Parathyroid adenoma (tissue), 2 donors: ENCODE data around the gene ROBO1.

Experiments used
- H2AFZ ChIP-seq: fragments of 300-600 bp; sonication (generic); one replicate; pipeline ENCODE4 v1.7.0; 2017; ENCODE audit warnings: antibody characterized with exemption, mild to moderate bottlenecking
- H3K27ac ChIP-seq: fragments of 300-600 bp; sonication (generic); one replicate; pipeline ENCODE4 v1.7.0; 2017
- H3K27me3 ChIP-seq: fragments of 300-600 bp; sonication (generic); one replicate; pipeline ENCODE4 v1.7.0; 2017; ENCODE audit warnings: low read length; ENCODE audit not compliant: control insufficient read depth, insufficient read depth
- H3K36me3 ChIP-seq: fragments of 300-600 bp; sonication (generic); one replicate; pipeline ENCODE4 v1.7.0; 2017; ENCODE audit warnings: low read length; ENCODE audit not compliant: control insufficient read depth, insufficient read depth
- H3K4me1 ChIP-seq: fragments of 300-600 bp; sonication (generic); one replicate; pipeline ENCODE4 v1.7.0; 2017; ENCODE audit warnings: control low read depth
- H3K4me2 ChIP-seq: fragments of 300-600 bp; sonication (generic); one replicate; pipeline ENCODE4 v1.7.0; 2017; ENCODE audit warnings: low read length
- H3K4me3 ChIP-seq: fragments of 300-600 bp; sonication (generic); one replicate; pipeline ENCODE4 v1.7.0; 2017; ENCODE audit warnings: low read depth, low read length
- H3K79me2 ChIP-seq: fragments of 300-600 bp; sonication (generic); one replicate; pipeline ENCODE4 v1.7.0; 2017; ENCODE audit warnings: control low read depth
- H3K9ac ChIP-seq: fragments of 300-600 bp; sonication (generic); one replicate; pipeline ENCODE4 v1.7.0; 2017; ENCODE audit warnings: mild to moderate bottlenecking
- H3K9me3 ChIP-seq: fragments of 300-600 bp; sonication (generic); one replicate; pipeline ENCODE4 v1.7.0; 2017; ENCODE audit warnings: low read length; ENCODE audit not compliant: control insufficient read depth
- CTCF ChIP-seq: fragments of 300-600 bp; sonication (generic); IDR thresholded peaks from one replicate; pipeline ENCODE4 v1.7.0; 2017; ENCODE audit warnings: antibody characterized with exemption, mild to moderate bottlenecking
- donor health status: primary hyperparathyroidism.

Gene ROBO1

GRCh38 chr3:78918361-78919020, 849.3 kb downstream of the ROBO1 start:
- H3K9me3 ChIP-seq = no peaks in the 10 kb centered on the region
- no peaks in the 10 kb centered on the region for H3K36me3 ChIP-seq
- H3K79me2 ChIP-seq = no peaks in the 10 kb centered on the region
- no peak overlapping the region for H3K4me3 ChIP-seq
- H2AFZ ChIP-seq = no peak overlapping the region
- H3K27me3 ChIP-seq = no peaks in the 10 kb centered on the region
- no peak overlapping the region for H3K27ac ChIP-seq
- no peak overlapping the region for H3K9ac ChIP-seq
- no peaks in the 10 kb centered on the region for H3K4me1 ChIP-seq
- no peak for TF ChIP-seq CTCF
- H3K4me2 ChIP-seq = no peak overlapping the region

- H3K4me2 ChIP-seq = no peak overlapping the region
- H3K27ac ChIP-seq = no peak overlapping the region
- no peaks in the 10 kb centered on the region for H3K36me3 ChIP-seq
- H2AFZ ChIP-seq = no peak overlapping the region
- TF ChIP-seq CTCF = no peak
- H3K9ac ChIP-seq = no peak overlapping the region
- no peaks in the 10 kb centered on the region for H3K9me3 ChIP-seq
- H3K4me1 ChIP-seq = no peaks in the 10 kb centered on the region
- no peaks in the 10 kb centered on the region for H3K27me3 ChIP-seq
- no peak overlapping the region for H3K4me3 ChIP-seq
- H3K79me2 ChIP-seq = no peaks in the 10 kb centered on the region
These were observed 850.3 kb downstream of the ROBO1 start for GRCh38 chr3:78917536-78917935.

GRCh38 chr3:78913711-78914110, 854.1 kb downstream of the ROBO1 start:
- H3K4me3 ChIP-seq = no peak overlapping the region
- no peak for TF ChIP-seq CTCF
- no peaks in the 10 kb centered on the region for H3K36me3 ChIP-seq
- H2AFZ ChIP-seq = no peak overlapping the region
- H3K9ac ChIP-seq = no peak overlapping the region
- H3K79me2 ChIP-seq = no peaks in the 10 kb centered on the region
- H3K4me2 ChIP-seq = no peak overlapping the region
- H3K9me3 ChIP-seq = no peaks in the 10 kb centered on the region
- H3K27me3 ChIP-seq = no peaks in the 10 kb centered on the region
- H3K27ac ChIP-seq = no peak overlapping the region
- no peaks in the 10 kb centered on the region for H3K4me1 ChIP-seq

- Histone ChIP-seq H3K4me1 (no peaks in the 10 kb centered on the region), H3K36me3 (no peaks in the 10 kb centered on the region), H3K4me3 (no peak overlapping the region), H3K9ac (no peak overlapping the region), H3K4me2 (no peak overlapping the region), H3K27ac (no peak overlapping the region), H3K79me2 (no peaks in the 10 kb centered on the region), H3K27me3 (no peaks in the 10 kb centered on the region), H3K9me3 (no peaks in the 10 kb centered on the region), H2AFZ (no peak overlapping the region)
- TF ChIP-seq CTCF = no peak
These were observed 855.1 kb downstream of the ROBO1 start for GRCh38 chr3:78912687-78913086.

GRCh38 chr3:78912259-78912658, 855.5 kb downstream of the ROBO1 start:
- no peak overlapping the region for H2AFZ ChIP-seq
- no peak for TF ChIP-seq CTCF

More at GRCh38 chr3:78912259-78912658, 855.5 kb downstream of the ROBO1 start:
- Histone ChIP-seq H3K4me3 (no peak overlapping the region), H3K4me1 (no peaks in the 10 kb centered on the region), H3K4me2 (no peak overlapping the region), H3K9me3 (no peaks in the 10 kb centered on the region), H3K27ac (no peak overlapping the region), H3K36me3 (no peaks in the 10 kb centered on the region), H3K9ac (no peak overlapping the region), H3K27me3 (no peaks in the 10 kb centered on the region), H3K79me2 (no peaks in the 10 kb centered on the region)
